OCI-LY1 (cell line): ENCODE results near the gene SORBS2.

Experiments
- H2AFZ ChIP-seq: fragments of 200-600 bp; sonication (generic), shearing (Covaris generic); 2 replicates; pipeline ENCODE4 v1.6.0; 2014; ENCODE audit warnings: antibody characterized with exemption, mild to moderate bottlenecking, low read length
- H3F3A ChIP-seq: fragments of 200-600 bp; sonication (generic), shearing (Covaris generic); 2 replicates; pipeline ENCODE4 v1.6.0; 2014; ENCODE audit warnings: mild to moderate bottlenecking, antibody characterized with exemption, low read length, moderate library complexity; ENCODE audit not compliant: insufficient read depth
- H3K27ac ChIP-seq: fragments of 200-600 bp; sonication (generic); 2 replicates; pipeline ENCODE4 v1.5.1; 2014; ENCODE audit warnings: low read length, mixed run types, mild to moderate bottlenecking, low read depth; ENCODE audit not compliant: poor library complexity, severe bottlenecking
- H3K27me3 ChIP-seq: fragments of 200-600 bp; sonication (generic); 2 replicates; pipeline ENCODE4 v1.6.0; 2014; ENCODE audit warnings: antibody characterized with exemption, mild to moderate bottlenecking, low read length, moderate library complexity; ENCODE audit not compliant: insufficient read depth
- H3K36me3 ChIP-seq: fragments of 200-600 bp; sonication (generic); 2 replicates; pipeline ENCODE4 v1.6.1; 2014; ENCODE audit warnings: mild to moderate bottlenecking, antibody characterized with exemption, low read length, moderate library complexity, mixed read lengths; ENCODE audit not compliant: insufficient read depth
- H3K4me1 ChIP-seq: fragments of 200-600 bp; sonication (generic); 2 replicates; pipeline ENCODE4 v1.5.1; 2014; ENCODE audit warnings: mild to moderate bottlenecking, low read length, moderate library complexity; ENCODE audit not compliant: insufficient read depth, severe bottlenecking
- H3K4me2 ChIP-seq: fragments of 200-600 bp; sonication (generic), shearing (Covaris generic); 2 replicates; pipeline ENCODE4 v1.6.1; 2014; ENCODE audit warnings: low read length
- H3K4me3 ChIP-seq: fragments of 200-600 bp; sonication (generic); 2 replicates; pipeline ENCODE4 v1.5.1; 2014; ENCODE audit warnings: low read length, low read depth, mild to moderate bottlenecking, mixed read lengths; ENCODE audit not compliant: poor library complexity, severe bottlenecking
- H3K79me2 ChIP-seq: fragments of 200-600 bp; shearing (Covaris generic); 2 replicates; pipeline ENCODE4 v1.6.1; 2016; ENCODE audit warnings: mixed run types, low read length, mixed read lengths; ENCODE audit not compliant: insufficient read depth
- H3K9ac ChIP-seq: fragments of 200-600 bp; sonication (generic), shearing (Covaris generic); 2 replicates; pipeline ENCODE4 v1.6.1; 2014; ENCODE audit warnings: mild to moderate bottlenecking, low read length, mixed read lengths
- H3K9me2 ChIP-seq: fragments of 200-600 bp; sonication (generic), shearing (Covaris generic); 2 replicates; pipeline ENCODE4 v1.6.1; 2014; ENCODE audit warnings: low read depth, mild to moderate bottlenecking, low read length, mixed read lengths
- H3K9me3 ChIP-seq: fragments of 200-600 bp; shearing (Covaris generic); 2 replicates; pipeline ENCODE4 v1.6.1; 2014; ENCODE audit warnings: low read length, mixed read lengths
- H4K20me1 ChIP-seq: fragments of 200-600 bp; sonication (generic), shearing (Covaris generic); 2 replicates; pipeline ENCODE4 v1.6.0; 2016; ENCODE audit warnings: mild to moderate bottlenecking, low read length; ENCODE audit not compliant: insufficient read depth
- EZH2 ChIP-seq: fragments of 200-600 bp; sonication (generic), shearing (Covaris generic); IDR thresholded peaks from 2 replicates; pipeline ENCODE4 v1.8.0; 2017; ENCODE audit warnings: borderline replicate concordance, mixed run types, mild to moderate bottlenecking, antibody characterized with exemption, low read length, moderate library complexity, mixed read lengths
- TF ChIP-seq, protein P1 (sequence below): fragments of 200-600 bp; sonication (generic), shearing (Covaris generic); IDR thresholded peaks from 2 replicates; pipeline ENCODE4 v1.5.1; 2017; ENCODE audit warnings: mild to moderate bottlenecking, antibody characterized with exemption, low read length, moderate library complexity, mixed read lengths

The SORBS2 gene

DNA sequence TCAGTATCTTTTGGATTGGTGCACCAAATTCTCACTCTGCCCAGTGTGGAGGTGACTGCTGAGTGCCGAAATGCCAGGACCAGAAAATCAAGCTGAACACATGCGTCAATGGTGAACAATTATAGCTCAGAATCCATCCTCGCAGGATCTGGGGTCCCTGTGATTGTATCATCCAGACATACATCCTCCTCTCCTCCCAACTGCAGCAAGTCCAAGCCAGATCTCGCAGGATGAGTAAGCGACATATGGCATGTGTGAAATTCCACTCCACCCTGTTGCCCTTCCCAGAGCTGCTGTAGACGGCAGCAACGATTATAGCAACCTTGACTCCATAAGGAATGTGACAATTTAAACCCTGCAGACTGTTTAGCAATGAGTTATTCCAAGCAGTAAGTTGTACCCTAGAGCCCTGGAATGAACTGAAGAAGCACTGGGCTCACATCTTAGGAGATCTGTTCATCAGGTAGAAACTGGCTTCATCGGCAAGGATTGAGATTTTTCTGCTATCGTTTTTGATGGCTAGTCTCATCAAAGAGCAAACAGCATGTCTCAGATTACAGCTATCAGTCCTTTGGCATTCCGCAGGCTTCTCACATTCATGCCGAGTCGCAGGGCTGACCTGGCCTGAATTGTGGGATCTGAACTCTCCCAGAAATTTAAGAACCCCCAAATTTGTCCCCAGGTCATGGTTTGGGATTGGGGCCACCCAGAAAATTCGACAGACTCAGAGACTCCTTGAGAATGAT, 35.5 kb upstream of the SORBS2 start:
- H3K4me2 ChIP-seq, result no peak overlapping the region
- H3K79me2 ChIP-seq, result no peaks in the 10 kb centered on the region
- no peak overlapping the region for H3K27ac ChIP-seq
- H3K9me3 ChIP-seq, result peaks cover 8% of the 10 kb centered on the region; the same call in 1 of the 2 replicates
- H3K4me1 ChIP-seq, result no peaks in the 10 kb centered on the region
- no peak overlapping the region for H2AFZ ChIP-seq
- no peak for TF ChIP-seq EZH2
- TF ChIP-seq, protein P1, sequence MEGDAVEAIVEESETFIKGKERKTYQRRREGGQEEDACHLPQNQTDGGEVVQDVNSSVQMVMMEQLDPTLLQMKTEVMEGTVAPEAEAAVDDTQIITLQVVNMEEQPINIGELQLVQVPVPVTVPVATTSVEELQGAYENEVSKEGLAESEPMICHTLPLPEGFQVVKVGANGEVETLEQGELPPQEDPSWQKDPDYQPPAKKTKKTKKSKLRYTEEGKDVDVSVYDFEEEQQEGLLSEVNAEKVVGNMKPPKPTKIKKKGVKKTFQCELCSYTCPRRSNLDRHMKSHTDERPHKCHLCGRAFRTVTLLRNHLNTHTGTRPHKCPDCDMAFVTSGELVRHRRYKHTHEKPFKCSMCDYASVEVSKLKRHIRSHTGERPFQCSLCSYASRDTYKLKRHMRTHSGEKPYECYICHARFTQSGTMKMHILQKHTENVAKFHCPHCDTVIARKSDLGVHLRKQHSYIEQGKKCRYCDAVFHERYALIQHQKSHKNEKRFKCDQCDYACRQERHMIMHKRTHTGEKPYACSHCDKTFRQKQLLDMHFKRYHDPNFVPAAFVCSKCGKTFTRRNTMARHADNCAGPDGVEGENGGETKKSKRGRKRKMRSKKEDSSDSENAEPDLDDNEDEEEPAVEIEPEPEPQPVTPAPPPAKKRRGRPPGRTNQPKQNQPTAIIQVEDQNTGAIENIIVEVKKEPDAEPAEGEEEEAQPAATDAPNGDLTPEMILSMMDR, result no peak
- H3K27me3 ChIP-seq, result peaks cover 8% of the 10 kb centered on the region; the same call in 1 of the 2 replicates
- H3K9me2 ChIP-seq, result no peaks in the 10 kb centered on the region
- H3K4me3 ChIP-seq, result no peak overlapping the region
- no peak overlapping the region for H3K9ac ChIP-seq
- no peaks in the 10 kb centered on the region for H3F3A ChIP-seq
- no peaks in the 10 kb centered on the region; the same call in 1 of the 2 replicates for H3K36me3 ChIP-seq
- H4K20me1 ChIP-seq, result no peaks in the 10 kb centered on the region

DNA sequence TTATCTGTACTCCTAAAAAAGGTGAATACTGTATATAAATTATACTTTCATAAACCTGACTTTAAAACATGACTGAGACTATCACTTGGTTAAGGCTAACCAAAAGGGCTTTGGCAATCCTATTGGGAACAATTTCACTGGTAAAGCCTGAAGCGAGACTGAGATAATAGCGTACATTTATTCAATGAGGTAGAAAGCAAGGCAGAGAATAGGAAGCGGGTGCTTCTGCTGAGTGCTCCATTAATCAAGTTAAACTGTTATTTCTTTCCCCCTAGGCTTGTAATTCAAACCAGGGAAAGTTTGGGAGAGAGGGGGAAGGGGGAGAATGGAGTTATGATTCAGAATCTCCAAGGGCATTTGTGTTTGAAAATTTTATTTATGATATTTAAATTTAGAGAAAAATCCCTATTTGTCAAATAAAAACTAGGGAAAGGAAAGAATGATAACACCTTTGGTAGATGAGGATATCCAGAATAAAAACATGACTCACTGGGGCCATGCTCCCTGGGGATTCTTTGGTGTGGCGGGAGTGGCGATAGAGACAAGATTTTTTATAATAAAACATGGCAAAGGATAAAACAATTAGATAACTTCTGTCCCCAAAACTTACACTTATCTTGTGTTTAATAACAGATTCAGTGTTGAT, 34.6 kb upstream of the SORBS2 start:
- Histone ChIP-seq H3K4me1 (no peaks in the 10 kb centered on the region), H3K79me2 (no peaks in the 10 kb centered on the region), H2AFZ (no peak overlapping the region), H3K27me3 (peaks cover 8% of the 10 kb centered on the region; the same call in 1 of the 2 replicates), H4K20me1 (no peaks in the 10 kb centered on the region), H3K4me3 (no peak overlapping the region), H3K27ac (no peak overlapping the region), H3K9ac (no peak overlapping the region), H3K4me2 (no peak overlapping the region), H3K36me3 (no peaks in the 10 kb centered on the region; the same call in 1 of the 2 replicates), H3K9me3 (peaks cover 8% of the 10 kb centered on the region; the same call in 1 of the 2 replicates), H3K9me2 (no peaks in the 10 kb centered on the region), H3F3A (no peaks in the 10 kb centered on the region)
- no peak for TF ChIP-seq EZH2
- TF ChIP-seq, protein P1, result no peak

DNA sequence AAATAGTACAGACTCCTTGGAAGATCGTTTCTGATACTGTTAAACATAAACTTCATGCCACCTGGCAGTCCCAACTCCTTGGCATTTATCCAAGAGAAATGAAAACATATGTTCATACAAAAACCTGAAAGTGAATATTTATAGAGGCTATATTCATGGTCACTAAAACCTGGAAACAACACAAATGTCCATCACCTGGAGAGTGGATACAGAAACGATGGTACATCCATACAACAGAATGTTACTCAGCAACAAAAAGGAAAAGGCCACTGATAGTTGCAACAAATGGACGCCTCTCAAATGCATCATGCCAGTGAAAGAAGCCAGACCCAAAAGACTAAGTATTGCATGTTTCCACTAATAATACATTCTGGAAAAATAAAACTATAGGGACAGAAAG, 34.0 kb upstream of the SORBS2 start:
- Histone ChIP-seq H3K9me2 (no peaks in the 10 kb centered on the region), H3K4me1 (no peaks in the 10 kb centered on the region), H3K79me2 (no peaks in the 10 kb centered on the region), H4K20me1 (no peaks in the 10 kb centered on the region), H3K36me3 (no peaks in the 10 kb centered on the region; the same call in 1 of the 2 replicates), H3K4me2 (no peak overlapping the region), H3K9ac (no peak overlapping the region), H3K4me3 (no peak overlapping the region), H3K27ac (no peak overlapping the region), H2AFZ (no peak overlapping the region), H3K9me3 (peaks cover 8% of the 10 kb centered on the region; the same call in 1 of the 2 replicates), H3K27me3 (peaks cover 8% of the 10 kb centered on the region; the same call in 1 of the 2 replicates), H3F3A (no peaks in the 10 kb centered on the region)
- TF ChIP-seq EZH2, result no peak
- TF ChIP-seq, protein P1, result no peak
